Measurements from ENCODE around the gene GRIP1. TPM values are rescaled to one million over a fixed set of nuclear protein-coding genes. Genes with fewer than 3 reads are reported as not detected.
A peak's percentile ranks its signal among the peaks of the same experiment; 100 is the strongest.

Gene GRIP1
- total RNA-seq, 2 experiments from 2014 or later = 0.53 to 2.4 TPM

- Mint-ChIP-seq H3K36me3 (ENCODE audit: low read depth) (no peaks in the 10 kb centered on the region), H3K27me3 (peaks cover 2% of the 10 kb centered on the region), H3K4me3 (no peak overlapping the region), H3K4me1 (peaks cover 23% of the 10 kb centered on the region), H3K27ac (no peak overlapping the region), H3K9me3 (ENCODE audit: low read depth) (no peaks in the 10 kb centered on the region)
- peak; percentile 23 for ATAC-seq
- intact Hi-C loops (cut with DNase I, micrococcal nuclease) = loop anchor here (2.0 to 5.0 kb wide), 4 partner anchors 151 to 567 kb away; no protein-coding TSS in a partner anchor
- CTCF ChIA-PET = interaction anchor here (0.6 to 5.1 kb wide), 25 partner anchors 9 to 447 kb away, joined by 3 to 56 read pairs (median 4); no protein-coding TSS in a partner anchor
- DNase-seq = no peak
- POLR2A ChIA-PET = no interaction called here
Observed at GRCh38 chr12:66709457-66709773, 30.5 kb upstream of the GRIP1 start.

GRCh38 chr12:66708704-66709456 is 30.0 kb upstream of the GRIP1 start:
- ATAC-seq = peak; percentile 33
- Mint-ChIP-seq H3K9me3 (ENCODE audit: low read depth) (no peaks in the 10 kb centered on the region), H3K27ac (no peak overlapping the region), H3K27me3 (peaks cover 2% of the 10 kb centered on the region), H3K4me3 (no peak overlapping the region), H3K36me3 (ENCODE audit: low read depth) (no peaks in the 10 kb centered on the region), H3K4me1 (peaks cover 23% of the 10 kb centered on the region)
- no peak for DNase-seq
- ChIA-PET POLR2A (no interaction called here), CTCF (interaction anchor here (0.5 to 5.1 kb wide), 28 partner anchors 9 to 448 kb away, joined by 3 to 56 read pairs (median 4); no protein-coding TSS in a partner anchor)
- intact Hi-C loops (cut with DNase I, micrococcal nuclease) = loop anchor here (2.0 to 5.0 kb wide), 4 partner anchors 152 to 567 kb away; no protein-coding TSS in a partner anchor

- ChIA-PET CTCF (interaction anchor here (0.6 kb wide), 1 partner anchor 558 kb away, joined by 3 read pairs; no protein-coding TSS in a partner anchor), POLR2A (no interaction called here)
- ATAC-seq (no peak), DNase-seq (no peak)
- intact Hi-C loops (cut with DNase I, micrococcal nuclease) = loop anchor here (5.0 kb wide), 3 partner anchors 435 to 565 kb away; no protein-coding TSS in a partner anchor
- peaks cover 11% of the 10 kb centered on the region for H3K4me1 Mint-ChIP-seq
- no peaks in the 10 kb centered on the region for H3K9me3 Mint-ChIP-seq (ENCODE audit: low read depth)
- peaks cover 9% of the 10 kb centered on the region for H3K27me3 Mint-ChIP-seq
- no peaks in the 10 kb centered on the region for H3K36me3 Mint-ChIP-seq (ENCODE audit: low read depth)
- no peak overlapping the region for H3K4me3 Mint-ChIP-seq
- H3K27ac Mint-ChIP-seq = no peak overlapping the region
Observed at GRCh38 chr12:66707002-66707697, 28.3 kb upstream of the GRIP1 start.

GRCh38 chr12:66699738-66700482 is 21.0 kb upstream of the GRIP1 start:
- H3K9me3 Mint-ChIP-seq (ENCODE audit: low read depth) = no peaks in the 10 kb centered on the region
- no peak overlapping the region for H3K4me3 Mint-ChIP-seq
- intact Hi-C loops (cut with DNase I, micrococcal nuclease) = no loop called here
- CTCF ChIA-PET = interaction anchor here (0.5 to 1.5 kb wide), 6 partner anchors 9 to 626 kb away, joined by 3 to 6 read pairs (median 3); no protein-coding TSS in a partner anchor
- no peak for ATAC-seq
- no peaks in the 10 kb centered on the region for H3K36me3 Mint-ChIP-seq (ENCODE audit: low read depth)
- H3K27ac Mint-ChIP-seq = no peak overlapping the region
- H3K27me3 Mint-ChIP-seq = peaks cover 14% of the 10 kb centered on the region
- H3K4me1 Mint-ChIP-seq = peaks cover 18% of the 10 kb centered on the region
- no peak for DNase-seq
- POLR2A ChIA-PET = no interaction called here

GRCh38 chr12:66698558-66698957 is 19.7 kb upstream of the GRIP1 start:
- Mint-ChIP-seq H3K27me3 (peaks cover 15% of the 10 kb centered on the region), H3K27ac (no peak overlapping the region), H3K36me3 (ENCODE audit: low read depth) (no peaks in the 10 kb centered on the region), H3K9me3 (ENCODE audit: low read depth) (no peaks in the 10 kb centered on the region), H3K4me3 (no peak overlapping the region), H3K4me1 (peaks cover 22% of the 10 kb centered on the region)
- ATAC-seq (no peak), DNase-seq (no peak)
- intact Hi-C loops (cut with DNase I, micrococcal nuclease) = no loop called here
- CTCF ChIA-PET = interaction anchor here (0.6 to 9.0 kb wide), 3 partner anchors 12 to 428 kb away, joined by 3 to 56 read pairs (median 3); no protein-coding TSS in a partner anchor
- POLR2A ChIA-PET = no interaction called here

GRCh38 chr12:66697404-66697803 is 18.5 kb upstream of the GRIP1 start:
- no peak for ATAC-seq

GRCh38 chr12:66694666-66695613 is 16.1 kb upstream of the GRIP1 start:
- no peak overlapping the region for H3K27ac Mint-ChIP-seq
- intact Hi-C loops (cut with DNase I, micrococcal nuclease) = loop anchor here (1.0 to 5.0 kb wide), 4 partner anchors 426 to 1803 kb away; no protein-coding TSS in a partner anchor
- ChIA-PET CTCF (interaction anchor here (0.6 to 9.0 kb wide), 21 partner anchors 10 to 438 kb away, joined by 3 to 56 read pairs (median 3); no protein-coding TSS in a partner anchor), POLR2A (no interaction called here)
- peaks cover 4% of the 10 kb centered on the region for H3K27me3 Mint-ChIP-seq
- peaks cover 22% of the 10 kb centered on the region for H3K4me1 Mint-ChIP-seq
- H3K4me3 Mint-ChIP-seq = no peak overlapping the region
- ATAC-seq (no peak), DNase-seq (no peak)
- no peaks in the 10 kb centered on the region for H3K36me3 Mint-ChIP-seq (ENCODE audit: low read depth)
- H3K9me3 Mint-ChIP-seq (ENCODE audit: low read depth) = no peaks in the 10 kb centered on the region

More at GRCh38 chr12:66697404-66697803, 18.5 kb upstream of the GRIP1 start:
- intact Hi-C loops (cut with DNase I, micrococcal nuclease) = no loop called here
- ChIA-PET CTCF (interaction anchor here (0.6 to 9.0 kb wide), 3 partner anchors 13 to 598 kb away, joined by 3 to 56 read pairs (median 4); no protein-coding TSS in a partner anchor), POLR2A (no interaction called here)
- no peaks in the 10 kb centered on the region for H3K9me3 Mint-ChIP-seq (ENCODE audit: low read depth)
- H3K27me3 Mint-ChIP-seq = peaks cover 8% of the 10 kb centered on the region
- H3K36me3 Mint-ChIP-seq (ENCODE audit: low read depth) = no peaks in the 10 kb centered on the region
- no peak overlapping the region for H3K4me3 Mint-ChIP-seq
- DNase-seq = no peak
- H3K4me1 Mint-ChIP-seq = peaks cover 22% of the 10 kb centered on the region
- no peak overlapping the region for H3K27ac Mint-ChIP-seq

GRCh38 chr12:66693901-66694513 is 15.1 kb upstream of the GRIP1 start:
- Mint-ChIP-seq H3K27ac (no peak overlapping the region), H3K4me1 (peaks cover 17% of the 10 kb centered on the region), H3K9me3 (ENCODE audit: low read depth) (no peaks in the 10 kb centered on the region), H3K27me3 (peaks cover 3% of the 10 kb centered on the region), H3K4me3 (no peak overlapping the region), H3K36me3 (ENCODE audit: low read depth) (no peaks in the 10 kb centered on the region)
- intact Hi-C loops (cut with DNase I, micrococcal nuclease) = loop anchor here (1.0 to 5.0 kb wide), 4 partner anchors 425 to 1802 kb away; no protein-coding TSS in a partner anchor
- peak; percentile 92 for ATAC-seq
- DNase-seq = peak; percentile 44
- ChIA-PET CTCF (interaction anchor here (0.5 to 9.0 kb wide), 22 partner anchors 7 to 424 kb away, joined by 3 to 56 read pairs (median 3); no protein-coding TSS in a partner anchor), POLR2A (no interaction called here)

GRCh38 chr12:66692986-66693385 is 14.1 kb upstream of the GRIP1 start:
- Mint-ChIP-seq H3K27ac (no peak overlapping the region), H3K4me1 (peaks cover 8% of the 10 kb centered on the region), H3K9me3 (ENCODE audit: low read depth) (no peaks in the 10 kb centered on the region), H3K36me3 (ENCODE audit: low read depth) (no peaks in the 10 kb centered on the region), H3K4me3 (no peak overlapping the region), H3K27me3 (peaks cover 3% of the 10 kb centered on the region)
- POLR2A ChIA-PET = no interaction called here
- CTCF ChIA-PET = interaction anchor here (0.6 to 9.0 kb wide), 9 partner anchors 8 to 423 kb away, joined by 3 to 56 read pairs (median 4); no protein-coding TSS in a partner anchor
- ATAC-seq = no peak
- intact Hi-C loops (cut with DNase I, micrococcal nuclease) = loop anchor here (5.0 kb wide), 3 partner anchors 426 to 1801 kb away; no protein-coding TSS in a partner anchor
- no peak for DNase-seq

GRCh38 chr12:66692170-66692569 is 13.3 kb upstream of the GRIP1 start:
- ChIA-PET CTCF (interaction anchor here (1.1 to 9.0 kb wide), 4 partner anchors 9 to 422 kb away, joined by 4 to 56 read pairs (median 10); no protein-coding TSS in a partner anchor), POLR2A (no interaction called here)
- no peaks in the 10 kb centered on the region for H3K36me3 Mint-ChIP-seq (ENCODE audit: low read depth)
- peaks cover 3% of the 10 kb centered on the region for H3K4me1 Mint-ChIP-seq
- H3K9me3 Mint-ChIP-seq (ENCODE audit: low read depth) = no peaks in the 10 kb centered on the region
- no peak overlapping the region for H3K4me3 Mint-ChIP-seq
- intact Hi-C loops (cut with DNase I, micrococcal nuclease) = loop anchor here (5.0 kb wide), 3 partner anchors 425 to 1800 kb away; no protein-coding TSS in a partner anchor
- no peak overlapping the region for H3K27ac Mint-ChIP-seq
- ATAC-seq (no peak), DNase-seq (no peak)
- H3K27me3 Mint-ChIP-seq = peaks cover 3% of the 10 kb centered on the region
